HepG2 (cell line): Measurements from ENCODE around the gene SLC2A6. TPM values are rescaled to one million over a fixed set of nuclear protein-coding genes. Genes with fewer than 3 reads are reported as not detected.

Source experiments
- ATAC-seq: fragments of 200-7000 bp; cut with Tn5 transposase; 3 replicates; pipeline ENCODE4 v1.9.1; 2020; ENCODE audit warnings: mild to moderate bottlenecking, moderate library complexity
- BruUV-seq: library from RNA; stranded (reverse); fragments of 400-500 nt; replicated peaks from 2 replicates; lab custom pipeline; 2021; lab: Mats Ljungman, UMichigan
- CTCF ChIA-PET: fragments of 300-600 bp; formaldehyde crosslinking; extraction: SDS; loops from one replicate; lab custom pipeline; 2021; ENCODE audit warnings: low total read pairs, inconsistent platforms, low intra/inter-chr PET ratio; lab: Yijun Ruan, JAX
- POLR2A ChIA-PET: fragments of 350-600 bp; sonication (Branson Sonifier 250); formaldehyde crosslinking; loops from one replicate; lab custom pipeline; 2020; ENCODE audit warnings: antibody characterized with exemption, inconsistent platforms; lab: Yijun Ruan, JAX
- DNase-seq: peaks from one replicate; pipeline ENCODE4 v3.0.0-alpha.2; 2015; ENCODE audit warnings: low spot score
- FAIRE-seq: peaks from 3 replicates; lab custom pipeline; 2011; peaks lifted over from hg19 to GRCh38; lab: Jason Lieb, UNC
- H2AFZ ChIP-seq: one replicate; pipeline ENCODE4 v1.6.1; 2011; ENCODE audit warnings: low read length, inconsistent platforms
- H3K27ac ChIP-seq: fragments of 300-600 bp; 3 replicates; pipeline ENCODE4 v1.8.0; 2011; ENCODE audit warnings: mixed run types, mild to moderate bottlenecking, mixed read lengths, low read length, inconsistent platforms; ENCODE audit not compliant: insufficient read depth; ENCODE audit errors: extremely low read length
- H3K27me3 ChIP-seq, 2 experiments: fragments of 200-600 bp in 1 of 2; 2 replicates in 1 of 2; 3 replicates in 1 of 2; pipeline versions ENCODE4 v1.6.0 to v1.8.0; 2011; ENCODE audit warnings: low read length in 2 of 2, mild to moderate bottlenecking in 2 of 2, moderate library complexity in 2 of 2, inconsistent platforms in 1 of 2; ENCODE audit not compliant: insufficient read depth in 2 of 2, control insufficient read depth in 1 of 2
- H3K36me3 ChIP-seq, 2 experiments: fragments of 200-600 bp in 1 of 2; replicated peaks in 1 of 2; 2 replicates in 1 of 2; 3 replicates in 1 of 2; pipeline versions ENCODE4 v1.5.1 to v1.8.0; 2011; ENCODE audit warnings: low read length in 2 of 2, inconsistent platforms in 1 of 2; ENCODE audit not compliant: insufficient read depth in 2 of 2, control insufficient read depth in 1 of 2
- H3K4me1 ChIP-seq: 2 replicates; pipeline ENCODE4 v1.5.1; 2012; ENCODE audit warnings: low read length, inconsistent platforms; ENCODE audit not compliant: insufficient read depth
- H3K4me2 ChIP-seq: 2 replicates; pipeline ENCODE4 v1.6.0; 2011; ENCODE audit warnings: low read depth, low read length, inconsistent platforms
- H3K4me3 ChIP-seq, 3 experiments: fragments of 200-600 bp in 1 of 3; sonication (generic), shearing (Covaris generic) in 1 of 3; replicated peaks in 1 of 3; 2 replicates each; pipeline ENCODE4 v1.5.1; 2011 to 2016; ENCODE audit warnings: low read length in 3 of 3, inconsistent platforms in 2 of 3, low read depth in 2 of 3, mild to moderate bottlenecking in 2 of 3, control low read depth in 1 of 3, mixed read lengths in 1 of 3; ENCODE audit not compliant: insufficient read depth in 1 of 3
- H3K79me2 ChIP-seq: one replicate; pipeline ENCODE4 v1.6.1; 2011; ENCODE audit warnings: low read length, inconsistent platforms; ENCODE audit not compliant: insufficient read depth
- H3K9ac ChIP-seq: 2 replicates; pipeline ENCODE4 v1.6.0; 2011; ENCODE audit warnings: mild to moderate bottlenecking, low read depth, low read length, inconsistent platforms; ENCODE audit not compliant: insufficient read depth
- H3K9me3 ChIP-seq: 2 replicates; pipeline ENCODE4 v1.5.1; 2012; ENCODE audit warnings: mild to moderate bottlenecking, low read length
- H4K20me1 ChIP-seq: 2 replicates; pipeline ENCODE4 v1.6.0; 2011; ENCODE audit warnings: inconsistent platforms, mild to moderate bottlenecking, low read length, moderate library complexity; ENCODE audit not compliant: insufficient read depth
- CEBPG ChIP-seq: IDR thresholded peaks from 2 replicates; pipeline ENCODE4 v1.6.1; 2016
- MLLT10 ChIP-seq: sonication (generic); formaldehyde crosslinking; IDR thresholded peaks from 2 replicates; pipeline ENCODE4 v1.4.0; 2020; ENCODE audit warnings: missing genetic modification reagents
- MZF1 ChIP-seq: sonication (generic); formaldehyde crosslinking; IDR thresholded peaks from 2 replicates; pipeline ENCODE4 v1.8.1; 2023; ENCODE audit warnings: mild to moderate bottlenecking, missing genetic modification reagents, borderline replicate concordance
- NFE2 ChIP-seq: sonication (generic); formaldehyde crosslinking; IDR thresholded peaks from 2 replicates; pipeline ENCODE4 v1.4.0; 2020; ENCODE audit warnings: missing genetic modification reagents
- PHF5A ChIP-seq: IDR thresholded peaks from one replicate; pipeline ENCODE4 v1.6.1; 2018; ENCODE audit warnings: low read depth, missing genetic modification reagents; ENCODE audit not compliant: unreplicated experiment
- REL ChIP-seq: sonication (generic); formaldehyde crosslinking; conservative IDR thresholded peaks from 2 replicates; pipeline ENCODE4 v1.8.0; 2022; ENCODE audit warnings: mild to moderate bottlenecking, missing genetic modification reagents, moderate library complexity
- ZFP62 ChIP-seq: sonication (generic); formaldehyde crosslinking; IDR thresholded peaks from 2 replicates; pipeline ENCODE4 v1.4.0; 2020; ENCODE audit warnings: missing genetic modification reagents
- ZNF614 ChIP-seq: IDR thresholded peaks from 2 replicates; pipeline ENCODE4 v1.6.1; 2018; ENCODE audit warnings: missing biosample characterization, missing genetic modification reagents, inconsistent platforms, borderline replicate concordance
- ZNF83 ChIP-seq: sonication (generic); formaldehyde crosslinking; IDR thresholded peaks from 2 replicates; pipeline ENCODE4 v1.4.0; 2020; ENCODE audit warnings: missing genetic modification reagents, mild to moderate bottlenecking, borderline replicate concordance
- WGBS: methylation state at CpG from one replicate; pipeline ENCODE4 v1.1.6; 2017; ENCODE audit warnings: low lambda C conversion rate; 5-methylcytosine and 5-hydroxymethylcytosine counted together
- in situ Hi-C: cut with HindIII; loops from 2 replicates; pipeline ENCODE4 v1.10.0; 2017; ENCODE audit warnings: low pct_unique_long_range_greater_than_20kb; ENCODE audit not compliant: extremely low pct_ligation_motif_present
- intact Hi-C: fragments of 100-400 bp; cut with micrococcal nuclease; formaldehyde crosslinking; loops from one replicate; pipeline ENCODE4 v1.10.0; 2022; ENCODE audit not compliant: unreplicated experiment
- polyA plus RNA-seq, 8 experiments: library from polyadenylated mRNA; depleted of rRNA in 3 of 8; stranded (reverse) in 7 of 8; unstranded in 1 of 8; fragments of >200 nt; fragmentation: Illumina TruSeq in 4 of 8; extraction: Trizol in 4 of 8; gene quantifications; 2 replicates each; pipeline versions ENCODE4 v1.2.1 to v1.2.3, GENCODE V29; 2011 to 2016; ENCODE audit warnings: low read depth in 4 of 8, missing spikeins in 1 of 8, mixed read lengths in 1 of 8; ENCODE audit not compliant: insufficient read depth in 1 of 8
- total RNA-seq, 5 experiments: library from RNA; depleted of rRNA; stranded (reverse); fragments of >200 nt; fragmentation: Illumina TruSeq; extraction: Trizol; gene quantifications; 2 replicates each; pipeline ENCODE4 v1.2.3, GENCODE V29; 2016; ENCODE audit warnings: low read depth in 1 of 5
- TF ChIP-seq, protein P1 (sequence below): sonication (generic); formaldehyde crosslinking; IDR thresholded peaks from 2 replicates; pipeline ENCODE4 v1.8.1; 2023; ENCODE audit warnings: missing genetic modification reagents, inconsistent platforms, borderline replicate concordance
- TF ChIP-seq, protein P2 (sequence below): sonication (generic); formaldehyde crosslinking; IDR thresholded peaks from 2 replicates; pipeline ENCODE4 v1.5.1; 2020; ENCODE audit warnings: missing genetic modification reagents, mild to moderate bottlenecking, borderline replicate concordance
- TF ChIP-seq, protein P3 (sequence below): sonication (generic); formaldehyde crosslinking; IDR thresholded peaks from 2 replicates; pipeline ENCODE4 v1.4.0; 2020; ENCODE audit warnings: mild to moderate bottlenecking, missing genetic modification reagents
- TF ChIP-seq, protein P4 (sequence below): sonication (generic); formaldehyde crosslinking; IDR thresholded peaks from 2 replicates; pipeline ENCODE4 v1.5.0; 2020; ENCODE audit warnings: missing genetic modification reagents

Gene SLC2A6
- total and polyA plus RNA-seq, 2 of the 13 experiments (the other 11 are each of a cell fraction or from before 2014, with no cell fraction given) = 4.1 to 15.0 TPM

DNA sequence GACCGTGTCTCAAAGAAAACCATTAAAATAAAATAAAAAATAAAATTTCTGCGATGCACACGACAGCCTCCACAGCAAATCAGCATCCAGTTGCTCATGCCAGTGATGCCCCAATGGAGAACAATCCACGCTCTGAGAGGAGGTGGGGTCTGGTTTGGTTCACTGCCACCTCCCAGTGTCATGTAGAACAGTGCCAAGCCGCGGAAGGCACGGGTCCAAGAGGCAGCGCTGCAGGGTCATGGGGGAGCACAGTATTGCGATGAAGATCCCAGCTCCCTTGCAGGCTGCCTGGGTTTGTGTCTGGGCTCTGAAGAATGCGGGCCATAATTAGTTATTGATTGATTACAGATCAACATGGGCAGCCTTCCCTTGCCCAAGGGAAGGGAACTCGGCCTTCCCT is 25.2 kb downstream of the SLC2A6 start:
- H3K36me3 ChIP-seq = no peaks in the 10 kb centered on the region
- no peak for DNase-seq
- POLR2A ChIA-PET = no interaction called here
- no peak for ATAC-seq
- CTCF ChIA-PET = no interaction called here
- H3K9me3 ChIP-seq = no peaks in the 10 kb centered on the region
- no peak overlapping the region for H3K4me2 ChIP-seq
- no peaks in the 10 kb centered on the region for H3K79me2 ChIP-seq
- no peak overlapping the region for H3K4me3 ChIP-seq
- H4K20me1 ChIP-seq = no peaks in the 10 kb centered on the region
- 44% methylated on average over 10 of the region's 11 CpGs for WGBS
- no peak for FAIRE-seq
- in situ Hi-C loops = no loop called here
- no TSS peak for BruUV-seq
- no peak overlapping the region for H3K27ac ChIP-seq
- H3K27me3 ChIP-seq = no peaks in the 10 kb centered on the region
- intact Hi-C loops = no loop called here
- TF ChIP-seq ZFP62 = no peak
- TF ChIP-seq CEBPG = no peak
- TF ChIP-seq ZNF614 (CRISPR knock-in tag) = no peak
- TF ChIP-seq, protein P1, sequence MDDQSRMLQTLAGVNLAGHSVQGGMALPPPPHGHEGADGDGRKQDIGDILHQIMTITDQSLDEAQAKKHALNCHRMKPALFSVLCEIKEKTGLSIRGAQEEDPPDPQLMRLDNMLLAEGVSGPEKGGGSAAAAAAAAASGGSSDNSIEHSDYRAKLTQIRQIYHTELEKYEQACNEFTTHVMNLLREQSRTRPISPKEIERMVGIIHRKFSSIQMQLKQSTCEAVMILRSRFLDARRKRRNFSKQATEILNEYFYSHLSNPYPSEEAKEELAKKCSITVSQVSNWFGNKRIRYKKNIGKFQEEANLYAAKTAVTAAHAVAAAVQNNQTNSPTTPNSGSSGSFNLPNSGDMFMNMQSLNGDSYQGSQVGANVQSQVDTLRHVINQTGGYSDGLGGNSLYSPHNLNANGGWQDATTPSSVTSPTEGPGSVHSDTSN (CRISPR knock-in tag) = no peak
- TF ChIP-seq MLLT10 (CRISPR knock-in tag) = no peak
- TF ChIP-seq, protein P2, sequence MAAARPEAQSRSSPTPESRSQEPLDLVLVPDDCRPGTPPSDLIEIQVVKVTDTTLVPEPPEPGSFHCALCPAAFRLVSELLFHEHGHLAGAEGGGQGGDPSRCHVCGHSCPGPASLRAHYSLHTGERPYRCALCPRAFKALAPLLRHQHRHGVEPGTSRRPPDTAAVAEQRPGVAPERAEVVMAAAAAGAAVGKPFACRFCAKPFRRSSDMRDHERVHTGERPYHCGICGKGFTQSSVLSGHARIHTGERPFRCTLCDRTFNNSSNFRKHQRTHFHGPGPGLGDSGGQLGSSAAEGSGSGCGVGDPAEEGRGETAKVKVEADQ (CRISPR knock-in tag) = no peak
- no peak for TF ChIP-seq MZF1 (CRISPR knock-in tag)
- TF ChIP-seq ZNF83 (CRISPR knock-in tag) = no peak
- TF ChIP-seq REL (CRISPR knock-in tag) = no peak
- no peak for TF ChIP-seq NFE2 (CRISPR knock-in tag)
- TF ChIP-seq, protein P3, sequence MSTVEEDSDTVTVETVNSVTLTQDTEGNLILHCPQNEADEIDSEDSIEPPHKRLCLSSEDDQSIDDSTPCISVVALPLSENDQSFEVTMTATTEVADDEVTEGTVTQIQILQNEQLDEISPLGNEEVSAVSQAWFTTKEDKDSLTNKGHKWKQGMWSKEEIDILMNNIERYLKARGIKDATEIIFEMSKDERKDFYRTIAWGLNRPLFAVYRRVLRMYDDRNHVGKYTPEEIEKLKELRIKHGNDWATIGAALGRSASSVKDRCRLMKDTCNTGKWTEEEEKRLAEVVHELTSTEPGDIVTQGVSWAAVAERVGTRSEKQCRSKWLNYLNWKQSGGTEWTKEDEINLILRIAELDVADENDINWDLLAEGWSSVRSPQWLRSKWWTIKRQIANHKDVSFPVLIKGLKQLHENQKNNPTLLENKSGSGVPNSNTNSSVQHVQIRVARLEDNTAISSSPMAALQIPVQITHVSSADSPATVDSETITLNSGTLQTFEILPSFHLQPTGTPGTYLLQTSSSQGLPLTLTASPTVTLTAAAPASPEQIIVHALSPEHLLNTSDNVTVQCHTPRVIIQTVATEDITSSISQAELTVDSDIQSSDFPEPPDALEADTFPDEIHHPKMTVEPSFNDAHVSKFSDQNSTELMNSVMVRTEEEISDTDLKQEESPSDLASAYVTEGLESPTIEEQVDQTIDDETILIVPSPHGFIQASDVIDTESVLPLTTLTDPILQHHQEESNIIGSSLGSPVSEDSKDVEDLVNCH (CRISPR knock-in tag) = no peak
- TF ChIP-seq, protein P4, sequence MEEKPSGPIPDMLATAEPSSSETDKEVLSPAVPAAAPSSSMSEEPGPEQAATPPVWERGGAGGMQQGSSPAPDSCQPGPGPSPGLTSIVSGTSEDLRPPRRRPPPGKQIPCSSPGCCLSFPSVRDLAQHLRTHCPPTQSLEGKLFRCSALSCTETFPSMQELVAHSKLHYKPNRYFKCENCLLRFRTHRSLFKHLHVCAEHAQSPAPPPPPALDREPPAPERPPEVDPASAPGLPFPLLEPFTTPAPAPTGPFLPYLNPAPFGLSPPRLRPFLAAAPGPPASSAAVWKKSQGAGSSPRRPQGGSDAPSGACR (CRISPR knock-in tag) = no peak
- no peak for TF ChIP-seq PHF5A
- no peak overlapping the region for H3K9ac ChIP-seq
- no peak overlapping the region for H2AFZ ChIP-seq
- peaks cover 39% of the 10 kb centered on the region for H3K4me1 ChIP-seq
